WTC11 (cell line): ENCODE results near the gene CRAT. TPM values are rescaled to one million over a fixed set of nuclear protein-coding genes. Genes with fewer than 3 reads are reported as not detected.

ENCODE experiments used
- ATAC-seq: fragments of 200-7000 bp; cut with Tn5 transposase; 2 replicates; pipeline ENCODE4 v1.10.0; 2021; ENCODE audit warnings: mild to moderate bottlenecking, moderate library complexity
- CTCF ChIA-PET: fragments of 300-600 bp; sonication (Branson Sonifier 250); formaldehyde crosslinking; loops from one replicate; lab custom pipeline; 2021; ENCODE audit warnings: antibody characterized with exemption; lab: Charles Lee
- POLR2A ChIA-PET: fragments of 350-600 bp; sonication (Branson Sonifier 250); formaldehyde crosslinking; loops from one replicate; lab custom pipeline; 2021; ENCODE audit warnings: antibody characterized with exemption; lab: Charles Lee
- DNase-seq: peaks from one replicate; pipeline ENCODE4 v3.0.0; 2021; ENCODE audit warnings: low spot score
- H3K27ac Mint-ChIP-seq: 2 replicates; pipeline ENCODE4 v1.8.0; 2021; ENCODE audit warnings: mixed read lengths
- H3K27me3 Mint-ChIP-seq: 2 replicates; pipeline ENCODE4 v1.8.0; 2021; ENCODE audit warnings: low read depth, mild to moderate bottlenecking, moderate library complexity, mixed read lengths
- H3K36me3 Mint-ChIP-seq: 2 replicates; pipeline ENCODE4 v1.8.0; 2021; ENCODE audit warnings: mixed read lengths
- H3K4me1 Mint-ChIP-seq: 2 replicates; pipeline ENCODE4 v1.8.0; 2022; ENCODE audit warnings: mixed read lengths
- H3K4me3 Mint-ChIP-seq: 2 replicates; pipeline ENCODE4 v1.8.0; 2021; ENCODE audit warnings: mild to moderate bottlenecking, moderate library complexity, mixed read lengths
- H3K9me3 Mint-ChIP-seq: 2 replicates; pipeline ENCODE4 v1.8.0; 2021; ENCODE audit warnings: mixed read lengths
- ATF1 ChIP-seq: sonication (generic); formaldehyde crosslinking; IDR thresholded peaks from 2 replicates; pipeline ENCODE4 v1.8.1; 2023; ENCODE audit warnings: mild to moderate bottlenecking, moderate library complexity, missing genetic modification reagents
- CREM ChIP-seq: sonication (generic); formaldehyde crosslinking; IDR thresholded peaks from 2 replicates; pipeline ENCODE4 v1.8.1; 2022; ENCODE audit warnings: mild to moderate bottlenecking, missing genetic modification reagents, moderate library complexity
- GRHL2 ChIP-seq: fragments of 250-450 bp; sonication (Bioruptor Pico); IDR thresholded peaks from 2 replicates; pipeline ENCODE4 v1.8.0; 2022; ENCODE audit warnings: mild to moderate bottlenecking, moderate library complexity; ENCODE audit not compliant: insufficient replicate concordance, severe bottlenecking
- HMGA2 ChIP-seq: fragments of 250-450 bp; sonication (Bioruptor Pico); IDR thresholded peaks from 2 replicates; pipeline ENCODE4 v1.4.0; 2021; ENCODE audit warnings: mild to moderate bottlenecking, moderate library complexity
- IRF2 ChIP-seq: sonication (generic); formaldehyde crosslinking; IDR thresholded peaks from 2 replicates; pipeline ENCODE4 v1.8.0; 2022; ENCODE audit warnings: low read depth, missing genetic modification reagents, borderline replicate concordance
- KAT7 ChIP-seq: sonication (generic); formaldehyde crosslinking; IDR thresholded peaks from 2 replicates; pipeline ENCODE4 v1.8.1; 2023; ENCODE audit warnings: missing genetic modification reagents, mild to moderate bottlenecking, borderline replicate concordance
- NFATC4 ChIP-seq: fragments of 250-450 bp; sonication (Bioruptor Pico); IDR thresholded peaks from 2 replicates; pipeline ENCODE4 v1.9.0; 2021; ENCODE audit warnings: mild to moderate bottlenecking
- NFYB ChIP-seq: sonication (generic); formaldehyde crosslinking; conservative IDR thresholded peaks from 2 replicates; pipeline ENCODE4 v1.8.0; 2022; ENCODE audit warnings: low read depth, missing genetic modification reagents
- NR1H2 ChIP-seq: sonication (generic); formaldehyde crosslinking; IDR thresholded peaks from 2 replicates; pipeline ENCODE4 v1.9.0; 2021; ENCODE audit warnings: mild to moderate bottlenecking, moderate library complexity, missing genetic modification reagents
- NR3C1 ChIP-seq: sonication (generic); formaldehyde crosslinking; conservative IDR thresholded peaks from 2 replicates; pipeline ENCODE4 v1.8.1; 2023; ENCODE audit warnings: low read depth, mild to moderate bottlenecking, missing genetic modification reagents
- SP1 ChIP-seq: sonication (generic); formaldehyde crosslinking; conservative IDR thresholded peaks from 2 replicates; pipeline ENCODE4 v1.8.1; 2022; ENCODE audit warnings: missing genetic modification reagents
- ZBTB21 ChIP-seq: sonication (generic); formaldehyde crosslinking; IDR thresholded peaks from 2 replicates; pipeline ENCODE4 v1.8.1; 2023; ENCODE audit warnings: mild to moderate bottlenecking, missing genetic modification reagents, borderline replicate concordance
- ZNF396 ChIP-seq: fragments of 250-450 bp; sonication (Bioruptor Pico); IDR thresholded peaks from 2 replicates; pipeline ENCODE4 v1.8.0; 2021; ENCODE audit warnings: mild to moderate bottlenecking, moderate library complexity, borderline replicate concordance
- ZNF416 ChIP-seq: fragments of 250-450 bp; sonication (Bioruptor Pico); IDR thresholded peaks from 2 replicates; pipeline ENCODE4 v1.9.0; 2021; ENCODE audit warnings: mild to moderate bottlenecking, inconsistent platforms
- total RNA-seq: library from RNA; stranded (reverse); gene quantifications from 3 replicates; pipeline ENCODE4 v1.2.3, GENCODE V29; 2021
- TF ChIP-seq, protein P1 (sequence below): sonication (generic); formaldehyde crosslinking; IDR thresholded peaks from 2 replicates; pipeline ENCODE4 v1.8.1; 2022; ENCODE audit warnings: mild to moderate bottlenecking, missing genetic modification reagents, moderate library complexity, borderline replicate concordance
- TF ChIP-seq, protein P2 (sequence below): sonication (generic); formaldehyde crosslinking; IDR thresholded peaks from 2 replicates; pipeline ENCODE4 v1.8.1; 2023; ENCODE audit warnings: mild to moderate bottlenecking, moderate library complexity, missing genetic modification reagents
- TF ChIP-seq, protein P3 (sequence below): sonication (generic); formaldehyde crosslinking; IDR thresholded peaks from 2 replicates; pipeline ENCODE4 v1.8.0; 2023; ENCODE audit warnings: missing genetic modification reagents, mild to moderate bottlenecking, borderline replicate concordance
- TF ChIP-seq, protein P4 (sequence below): sonication (generic); formaldehyde crosslinking; IDR thresholded peaks from 2 replicates; pipeline ENCODE4 v1.8.1; 2022; ENCODE audit warnings: missing genetic modification reagents, borderline replicate concordance
- TF ChIP-seq, protein P5 (sequence below): sonication (generic); formaldehyde crosslinking; IDR thresholded peaks from 2 replicates; pipeline ENCODE4 v1.8.1; 2023; ENCODE audit warnings: mild to moderate bottlenecking, missing genetic modification reagents, moderate library complexity
- TF ChIP-seq, protein P6 (sequence below): sonication (generic); formaldehyde crosslinking; IDR thresholded peaks from 2 replicates; pipeline ENCODE4 v1.8.0; 2022; ENCODE audit warnings: mild to moderate bottlenecking, missing genetic modification reagents
- TF ChIP-seq, protein P7 (sequence below): sonication (generic); formaldehyde crosslinking; IDR thresholded peaks from 2 replicates; pipeline ENCODE4 v1.8.1; 2023; ENCODE audit warnings: mild to moderate bottlenecking, missing genetic modification reagents

Gene CRAT
- total RNA-seq, 1 experiment from 2014 or later, result 17.2 TPM

DNA sequence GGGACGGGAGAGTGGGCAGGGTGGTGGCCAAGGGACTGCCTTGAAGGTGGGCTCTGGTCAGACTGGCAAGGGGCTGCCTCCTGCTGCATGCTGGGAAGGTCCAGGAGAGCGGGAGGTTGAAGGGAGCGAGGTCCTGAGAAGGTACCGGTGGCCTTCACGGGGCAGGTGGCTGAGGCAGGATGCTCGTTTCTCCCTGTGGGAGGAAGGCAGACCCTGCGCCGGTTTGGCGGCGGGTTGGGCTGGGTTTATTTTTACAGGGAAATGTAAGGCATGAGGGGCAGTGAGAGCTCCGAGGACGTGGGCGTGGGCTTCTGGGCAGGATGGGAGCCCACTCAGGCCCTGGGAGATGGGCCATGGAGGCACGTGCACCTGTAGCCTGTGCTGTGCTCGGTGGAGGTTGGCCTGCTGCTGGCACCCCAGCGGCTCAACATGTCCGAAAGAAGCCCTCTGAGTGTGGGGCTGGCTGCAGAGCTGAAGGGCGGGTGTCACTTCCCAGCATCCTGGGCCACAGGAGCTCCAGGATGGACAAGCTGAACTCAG is 40.1 kb upstream of the CRAT start:
- TF ChIP-seq GRHL2 (CRISPR knock-in tag) (no peak), IRF2 (CRISPR knock-in tag) (no peak), KAT7 (no peak), NFYB (no peak), ZNF416 (CRISPR knock-in tag) (no peak), ZNF396 (no peak)
- TF ChIP-seq, protein P1, sequence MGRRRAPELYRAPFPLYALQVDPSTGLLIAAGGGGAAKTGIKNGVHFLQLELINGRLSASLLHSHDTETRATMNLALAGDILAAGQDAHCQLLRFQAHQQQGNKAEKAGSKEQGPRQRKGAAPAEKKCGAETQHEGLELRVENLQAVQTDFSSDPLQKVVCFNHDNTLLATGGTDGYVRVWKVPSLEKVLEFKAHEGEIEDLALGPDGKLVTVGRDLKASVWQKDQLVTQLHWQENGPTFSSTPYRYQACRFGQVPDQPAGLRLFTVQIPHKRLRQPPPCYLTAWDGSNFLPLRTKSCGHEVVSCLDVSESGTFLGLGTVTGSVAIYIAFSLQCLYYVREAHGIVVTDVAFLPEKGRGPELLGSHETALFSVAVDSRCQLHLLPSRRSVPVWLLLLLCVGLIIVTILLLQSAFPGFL, result no peak
- TF ChIP-seq, protein P2, sequence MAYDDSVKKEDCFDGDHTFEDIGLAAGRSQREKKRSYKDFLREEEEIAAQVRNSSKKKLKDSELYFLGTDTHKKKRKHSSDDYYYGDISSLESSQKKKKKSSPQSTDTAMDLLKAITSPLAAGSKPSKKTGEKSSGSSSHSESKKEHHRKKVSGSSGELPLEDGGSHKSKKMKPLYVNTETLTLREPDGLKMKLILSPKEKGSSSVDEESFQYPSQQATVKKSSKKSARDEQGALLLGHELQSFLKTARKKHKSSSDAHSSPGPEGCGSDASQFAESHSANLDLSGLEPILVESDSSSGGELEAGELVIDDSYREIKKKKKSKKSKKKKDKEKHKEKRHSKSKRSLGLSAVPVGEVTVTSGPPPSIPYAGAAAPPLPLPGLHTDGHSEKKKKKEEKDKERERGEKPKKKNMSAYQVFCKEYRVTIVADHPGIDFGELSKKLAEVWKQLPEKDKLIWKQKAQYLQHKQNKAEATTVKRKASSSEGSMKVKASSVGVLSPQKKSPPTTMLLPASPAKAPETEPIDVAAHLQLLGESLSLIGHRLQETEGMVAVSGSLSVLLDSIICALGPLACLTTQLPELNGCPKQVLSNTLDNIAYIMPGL (CRISPR knock-in tag), result no peak
- TF ChIP-seq, protein P3, sequence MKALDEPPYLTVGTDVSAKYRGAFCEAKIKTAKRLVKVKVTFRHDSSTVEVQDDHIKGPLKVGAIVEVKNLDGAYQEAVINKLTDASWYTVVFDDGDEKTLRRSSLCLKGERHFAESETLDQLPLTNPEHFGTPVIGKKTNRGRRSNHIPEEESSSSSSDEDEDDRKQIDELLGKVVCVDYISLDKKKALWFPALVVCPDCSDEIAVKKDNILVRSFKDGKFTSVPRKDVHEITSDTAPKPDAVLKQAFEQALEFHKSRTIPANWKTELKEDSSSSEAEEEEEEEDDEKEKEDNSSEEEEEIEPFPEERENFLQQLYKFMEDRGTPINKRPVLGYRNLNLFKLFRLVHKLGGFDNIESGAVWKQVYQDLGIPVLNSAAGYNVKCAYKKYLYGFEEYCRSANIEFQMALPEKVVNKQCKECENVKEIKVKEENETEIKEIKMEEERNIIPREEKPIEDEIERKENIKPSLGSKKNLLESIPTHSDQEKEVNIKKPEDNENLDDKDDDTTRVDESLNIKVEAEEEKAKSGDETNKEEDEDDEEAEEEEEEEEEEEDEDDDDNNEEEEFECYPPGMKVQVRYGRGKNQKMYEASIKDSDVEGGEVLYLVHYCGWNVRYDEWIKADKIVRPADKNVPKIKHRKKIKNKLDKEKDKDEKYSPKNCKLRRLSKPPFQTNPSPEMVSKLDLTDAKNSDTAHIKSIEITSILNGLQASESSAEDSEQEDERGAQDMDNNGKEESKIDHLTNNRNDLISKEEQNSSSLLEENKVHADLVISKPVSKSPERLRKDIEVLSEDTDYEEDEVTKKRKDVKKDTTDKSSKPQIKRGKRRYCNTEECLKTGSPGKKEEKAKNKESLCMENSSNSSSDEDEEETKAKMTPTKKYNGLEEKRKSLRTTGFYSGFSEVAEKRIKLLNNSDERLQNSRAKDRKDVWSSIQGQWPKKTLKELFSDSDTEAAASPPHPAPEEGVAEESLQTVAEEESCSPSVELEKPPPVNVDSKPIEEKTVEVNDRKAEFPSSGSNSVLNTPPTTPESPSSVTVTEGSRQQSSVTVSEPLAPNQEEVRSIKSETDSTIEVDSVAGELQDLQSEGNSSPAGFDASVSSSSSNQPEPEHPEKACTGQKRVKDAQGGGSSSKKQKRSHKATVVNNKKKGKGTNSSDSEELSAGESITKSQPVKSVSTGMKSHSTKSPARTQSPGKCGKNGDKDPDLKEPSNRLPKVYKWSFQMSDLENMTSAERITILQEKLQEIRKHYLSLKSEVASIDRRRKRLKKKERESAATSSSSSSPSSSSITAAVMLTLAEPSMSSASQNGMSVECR (CRISPR knock-in tag), result no peak
- TF ChIP-seq, protein P4, sequence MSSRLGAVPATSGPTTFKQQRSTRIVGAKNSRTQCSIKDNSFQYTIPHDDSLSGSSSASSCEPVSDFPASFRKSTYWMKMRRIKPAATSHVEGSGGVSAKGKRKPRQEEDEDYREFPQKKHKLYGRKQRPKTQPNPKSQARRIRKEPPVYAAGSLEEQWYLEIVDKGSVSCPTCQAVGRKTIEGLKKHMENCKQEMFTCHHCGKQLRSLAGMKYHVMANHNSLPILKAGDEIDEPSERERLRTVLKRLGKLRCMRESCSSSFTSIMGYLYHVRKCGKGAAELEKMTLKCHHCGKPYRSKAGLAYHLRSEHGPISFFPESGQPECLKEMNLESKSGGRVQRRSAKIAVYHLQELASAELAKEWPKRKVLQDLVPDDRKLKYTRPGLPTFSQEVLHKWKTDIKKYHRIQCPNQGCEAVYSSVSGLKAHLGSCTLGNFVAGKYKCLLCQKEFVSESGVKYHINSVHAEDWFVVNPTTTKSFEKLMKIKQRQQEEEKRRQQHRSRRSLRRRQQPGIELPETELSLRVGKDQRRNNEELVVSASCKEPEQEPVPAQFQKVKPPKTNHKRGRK (CRISPR knock-in tag), result no peak
- TF ChIP-seq, protein P5, sequence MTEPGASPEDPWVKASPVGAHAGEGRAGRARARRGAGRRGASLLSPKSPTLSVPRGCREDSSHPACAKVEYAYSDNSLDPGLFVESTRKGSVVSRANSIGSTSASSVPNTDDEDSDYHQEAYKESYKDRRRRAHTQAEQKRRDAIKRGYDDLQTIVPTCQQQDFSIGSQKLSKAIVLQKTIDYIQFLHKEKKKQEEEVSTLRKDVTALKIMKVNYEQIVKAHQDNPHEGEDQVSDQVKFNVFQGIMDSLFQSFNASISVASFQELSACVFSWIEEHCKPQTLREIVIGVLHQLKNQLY (CRISPR knock-in tag), result no peak
- TF ChIP-seq, all 79 proteins: peak for 0
- Mint-ChIP-seq H3K36me3 (peaks cover 9% of the 10 kb centered on the region; the same call in 1 of the 2 replicates), H3K4me3 (no peak overlapping the region), H3K9me3 (no peaks in the 10 kb centered on the region), H3K4me1 (peaks cover 14% of the 10 kb centered on the region), H3K27ac (no peak overlapping the region), H3K27me3 (no peaks in the 10 kb centered on the region)
- ChIA-PET POLR2A (no interaction called here), CTCF (interaction anchor here (1.2 to 2.0 kb wide), 3 partner anchors 8 to 19 kb away, joined by 4 to 12 read pairs (median 4); no protein-coding TSS in a partner anchor)
- DNase-seq (no peak), ATAC-seq (no peak)

DNA sequence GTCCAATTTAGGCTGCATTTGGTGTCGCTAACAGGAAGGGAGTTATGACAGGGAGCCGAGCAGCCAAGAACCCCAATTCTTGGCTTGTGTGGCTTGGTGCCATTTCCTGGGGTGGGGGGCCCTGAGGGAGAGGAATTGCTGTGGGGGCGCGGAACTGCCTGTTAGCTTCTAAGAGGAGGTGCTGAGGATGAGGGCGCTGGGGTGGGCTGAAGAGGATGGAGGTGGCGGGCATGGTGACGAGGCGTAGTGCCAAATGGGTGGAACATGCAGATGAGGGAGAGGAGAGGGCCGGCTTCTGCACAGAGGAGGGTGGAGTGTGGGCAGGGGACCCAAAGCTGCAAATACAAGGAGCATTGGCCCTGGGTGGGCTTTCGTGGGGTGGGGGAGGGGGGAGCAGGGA is 39.5 kb upstream of the CRAT start:
- ChIA-PET CTCF (no interaction called here), POLR2A (no interaction called here)
- no peak for ATAC-seq
- H3K4me1 Mint-ChIP-seq, result peaks cover 20% of the 10 kb centered on the region
- H3K4me3 Mint-ChIP-seq, result no peak overlapping the region
- H3K27ac Mint-ChIP-seq, result no peak overlapping the region
- no peaks in the 10 kb centered on the region for H3K9me3 Mint-ChIP-seq
- DNase-seq, result no peak
- peaks cover 4% of the 10 kb centered on the region; the same call in 1 of the 2 replicates for H3K36me3 Mint-ChIP-seq
- H3K27me3 Mint-ChIP-seq, result no peaks in the 10 kb centered on the region
- TF ChIP-seq, protein P6, sequence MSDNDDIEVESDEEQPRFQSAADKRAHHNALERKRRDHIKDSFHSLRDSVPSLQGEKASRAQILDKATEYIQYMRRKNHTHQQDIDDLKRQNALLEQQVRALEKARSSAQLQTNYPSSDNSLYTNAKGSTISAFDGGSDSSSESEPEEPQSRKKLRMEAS (CRISPR knock-in tag), result no peak
- TF ChIP-seq SP1 (CRISPR knock-in tag) (no peak), CREM (CRISPR knock-in tag) (no peak), NFATC4 (CRISPR knock-in tag) (no peak), NR1H2 (CRISPR knock-in tag) (no peak), ATF1 (CRISPR knock-in tag) (no peak), HMGA2 (CRISPR knock-in tag) (no peak), NR3C1 (no peak), KAT7 (no peak), ZBTB21 (CRISPR knock-in tag) (no peak)
- TF ChIP-seq, protein P7, sequence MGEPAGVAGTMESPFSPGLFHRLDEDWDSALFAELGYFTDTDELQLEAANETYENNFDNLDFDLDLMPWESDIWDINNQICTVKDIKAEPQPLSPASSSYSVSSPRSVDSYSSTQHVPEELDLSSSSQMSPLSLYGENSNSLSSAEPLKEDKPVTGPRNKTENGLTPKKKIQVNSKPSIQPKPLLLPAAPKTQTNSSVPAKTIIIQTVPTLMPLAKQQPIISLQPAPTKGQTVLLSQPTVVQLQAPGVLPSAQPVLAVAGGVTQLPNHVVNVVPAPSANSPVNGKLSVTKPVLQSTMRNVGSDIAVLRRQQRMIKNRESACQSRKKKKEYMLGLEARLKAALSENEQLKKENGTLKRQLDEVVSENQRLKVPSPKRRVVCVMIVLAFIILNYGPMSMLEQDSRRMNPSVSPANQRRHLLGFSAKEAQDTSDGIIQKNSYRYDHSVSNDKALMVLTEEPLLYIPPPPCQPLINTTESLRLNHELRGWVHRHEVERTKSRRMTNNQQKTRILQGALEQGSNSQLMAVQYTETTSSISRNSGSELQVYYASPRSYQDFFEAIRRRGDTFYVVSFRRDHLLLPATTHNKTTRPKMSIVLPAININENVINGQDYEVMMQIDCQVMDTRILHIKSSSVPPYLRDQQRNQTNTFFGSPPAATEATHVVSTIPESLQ, result no peak
